DND-41 (cell line): ENCODE results near the gene CAD.

Experiments
- ATAC-seq: fragments of 200-7000 bp; cut with Tn5 transposase; 3 replicates; pipeline ENCODE4 v1.9.1; 2021; ENCODE audit warnings: low read depth; ENCODE audit not compliant: insufficient read depth
- DNase-seq: peaks from one replicate; pipeline ENCODE4 v3.0.0-alpha.2; 2020
- H2AFZ ChIP-seq: 2 replicates; pipeline ENCODE4 v1.6.0; 2012; ENCODE audit warnings: low read depth, low read length
- H3K27ac ChIP-seq: 2 replicates; pipeline ENCODE4 v1.5.1; 2012; ENCODE audit warnings: low read length, inconsistent platforms
- H3K27me3 ChIP-seq: fragments of 200-600 bp; sonication (generic); 2 replicates; pipeline ENCODE4 v1.6.0; 2012; ENCODE audit warnings: low read length, mild to moderate bottlenecking, inconsistent platforms; ENCODE audit not compliant: insufficient read depth, poor library complexity
- H3K36me3 ChIP-seq: 2 replicates; pipeline ENCODE4 v1.5.1; 2012; ENCODE audit warnings: low read length, inconsistent platforms; ENCODE audit not compliant: insufficient read depth
- H3K4me1 ChIP-seq: 2 replicates; pipeline ENCODE4 v1.5.1; 2012; ENCODE audit warnings: mild to moderate bottlenecking, low read length; ENCODE audit not compliant: insufficient read depth
- H3K4me2 ChIP-seq: 2 replicates; pipeline ENCODE4 v1.6.0; 2012; ENCODE audit warnings: mild to moderate bottlenecking, moderate library complexity, low read length, inconsistent platforms; ENCODE audit not compliant: insufficient read depth
- H3K4me3 ChIP-seq, 2 experiments: fragments of 200-600 bp in 1 of 2; shearing (Covaris generic) in 1 of 2; 2 replicates each; pipeline ENCODE4 v1.5.1; 2012 to 2016; ENCODE audit warnings: inconsistent platforms in 2 of 2, low read length in 2 of 2, mild to moderate bottlenecking in 2 of 2, low read depth in 1 of 2, moderate library complexity in 1 of 2
- H3K79me2 ChIP-seq: 2 replicates; pipeline ENCODE4 v1.6.0; 2012; ENCODE audit warnings: low read length, inconsistent platforms; ENCODE audit not compliant: insufficient read depth
- H3K9ac ChIP-seq: 2 replicates; pipeline ENCODE4 v1.6.0; 2012; ENCODE audit warnings: low read depth, mild to moderate bottlenecking, inconsistent platforms, low read length, moderate library complexity
- H3K9me3 ChIP-seq: 2 replicates; pipeline ENCODE4 v1.5.1; 2012; ENCODE audit warnings: low read length, moderate library complexity, mild to moderate bottlenecking, inconsistent platforms; ENCODE audit not compliant: insufficient read depth, severe bottlenecking
- H4K20me1 ChIP-seq: 2 replicates; pipeline ENCODE4 v1.6.0; 2012; ENCODE audit warnings: low read length; ENCODE audit not compliant: insufficient read depth
- CTCF ChIP-seq: IDR thresholded peaks from 2 replicates; pipeline ENCODE4 v1.5.1; 2012; ENCODE audit warnings: borderline replicate concordance, low read length, moderate library complexity, mild to moderate bottlenecking; ENCODE audit not compliant: poor library complexity, severe bottlenecking; ENCODE audit errors: extremely low read depth
- EZH2 ChIP-seq: IDR thresholded peaks from 3 replicates; pipeline ENCODE4 v1.6.1; 2012; ENCODE audit warnings: borderline replicate concordance, low read depth, mild to moderate bottlenecking, moderate library complexity, low read length, inconsistent platforms; ENCODE audit not compliant: severe bottlenecking

Gene CAD

GRCh38 chr2:27221166-27221565 is 4.0 kb downstream of the CAD start:
- H3K79me2 ChIP-seq: peaks cover 50% of the 10 kb centered on the region
- H3K36me3 ChIP-seq: peaks cover 84% of the 10 kb centered on the region
- no peak overlapping the region for H3K4me3 ChIP-seq
- H4K20me1 ChIP-seq: peaks cover 2% of the 10 kb centered on the region; the same call in 1 of the 2 replicates
- no peak for ATAC-seq
- H3K4me1 ChIP-seq: peaks cover 26% of the 10 kb centered on the region
- H3K27me3 ChIP-seq: no peaks in the 10 kb centered on the region
- TF ChIP-seq CTCF: no peak
- TF ChIP-seq EZH2: no peak
- no peak overlapping the region for H2AFZ ChIP-seq
- no peak overlapping the region for H3K9ac ChIP-seq
- H3K4me2 ChIP-seq: no peak overlapping the region
- no peak overlapping the region for H3K27ac ChIP-seq
- DNase-seq: no peak
- no peaks in the 10 kb centered on the region for H3K9me3 ChIP-seq

- Histone ChIP-seq H3K9me3 (no peaks in the 10 kb centered on the region), H3K9ac (no peak overlapping the region), H4K20me1 (peaks cover 7% of the 10 kb centered on the region; the same call in 1 of the 2 replicates), H3K27ac (no peak overlapping the region), H3K4me3 (no peak overlapping the region), H3K36me3 (peaks cover 89% of the 10 kb centered on the region), H3K27me3 (no peaks in the 10 kb centered on the region), H2AFZ (no peak overlapping the region), H3K4me2 (no peak overlapping the region), H3K4me1 (peaks cover 17% of the 10 kb centered on the region), H3K79me2 (peaks cover 41% of the 10 kb centered on the region)
- DNase-seq (no peak), ATAC-seq (no peak)
- TF ChIP-seq EZH2: no peak
- no peak for TF ChIP-seq CTCF
Measured at GRCh38 chr2:27222407-27222806, 5.2 kb downstream of the CAD start.

GRCh38 chr2:27223416-27223815 is 6.2 kb downstream of the CAD start:
- Histone ChIP-seq H3K27ac (no peak overlapping the region), H4K20me1 (peaks cover 7% of the 10 kb centered on the region; the same call in 1 of the 2 replicates), H3K27me3 (no peaks in the 10 kb centered on the region), H3K36me3 (peaks cover 94% of the 10 kb centered on the region), H3K9ac (no peak overlapping the region), H3K9me3 (no peaks in the 10 kb centered on the region), H3K4me2 (no peak overlapping the region), H2AFZ (no peak overlapping the region), H3K4me1 (peaks cover 10% of the 10 kb centered on the region), H3K79me2 (peaks cover 30% of the 10 kb centered on the region), H3K4me3 (no peak overlapping the region)
- no peak for DNase-seq
- ATAC-seq: no peak
- TF ChIP-seq EZH2: no peak
- no peak for TF ChIP-seq CTCF

- Histone ChIP-seq H4K20me1 (peaks cover 7% of the 10 kb centered on the region; the same call in 1 of the 2 replicates), H3K36me3 (peaks cover 92% of the 10 kb centered on the region), H3K9me3 (no peaks in the 10 kb centered on the region), H3K9ac (no peak overlapping the region), H3K4me2 (no peak overlapping the region), H3K79me2 (peaks cover 10% of the 10 kb centered on the region; the same call in 1 of the 2 replicates), H3K27ac (no peak overlapping the region), H3K4me3 (no peak overlapping the region), H2AFZ (no peak overlapping the region), H3K4me1 (no peaks in the 10 kb centered on the region; the same call in 1 of the 2 replicates), H3K27me3 (no peaks in the 10 kb centered on the region)
- DNase-seq: no peak
- no peak for TF ChIP-seq EZH2
- no peak for ATAC-seq
Measured at GRCh38 chr2:27225526-27225925, 8.4 kb downstream of the CAD start.
